Measurements from ENCODE around the gene CTIF. TPM values are rescaled to one million over a fixed set of nuclear protein-coding genes. Genes with fewer than 3 reads are reported as not detected.

The CTIF gene
- total RNA-seq, 1 donor = 65.9 TPM

DNA sequence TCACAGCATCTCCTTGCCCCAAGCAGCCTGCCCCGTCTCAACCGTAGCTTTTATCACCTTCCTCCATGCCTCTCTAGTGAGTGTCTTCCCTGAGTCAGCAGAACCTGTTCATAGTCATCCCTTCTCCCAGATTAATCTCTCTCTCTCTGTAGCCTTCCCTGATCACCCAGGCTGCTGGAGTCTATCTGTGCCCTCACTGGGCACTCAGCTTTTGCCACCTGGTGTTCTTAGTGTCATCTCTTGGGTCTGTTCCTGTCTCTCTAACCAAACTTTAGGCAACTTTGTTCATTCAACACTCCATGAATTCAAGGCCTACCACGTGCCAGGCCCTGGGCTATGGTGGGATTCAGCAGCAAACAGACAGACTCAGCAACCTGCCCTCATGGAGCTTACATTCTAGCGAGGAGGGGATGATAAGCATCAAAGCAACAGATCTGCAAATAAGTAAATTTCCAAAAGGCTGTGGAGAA lies 252.8 kb downstream of the CTIF start:
- no peak overlapping the region for H2AFZ ChIP-seq (ENCODE audit: low read length)
- H3K27ac ChIP-seq (ENCODE audit: low read depth, low read length) = no peak overlapping the region
- H4K20me1 ChIP-seq (ENCODE audit: insufficient read depth, low read length) = no peaks in the 10 kb centered on the region
- no peaks in the 10 kb centered on the region for H3K27me3 ChIP-seq (ENCODE audit: insufficient read depth, low read length)
- peaks cover 4% of the 10 kb centered on the region for H3K4me1 ChIP-seq (ENCODE audit: insufficient read depth, low read length)
- H3K4me3 ChIP-seq (ENCODE audit: insufficient read depth, low read length) = no peak overlapping the region
- H3K4me2 ChIP-seq (ENCODE audit: insufficient read depth, low read length) = no peak overlapping the region
- peak; percentile 82 for DNase-seq (ENCODE audit: insufficient read length, low spot score, missing footprints)
- no peaks in the 10 kb centered on the region for H3K9me3 ChIP-seq (ENCODE audit: low read depth, low read length)
- peaks cover 21% of the 10 kb centered on the region for H3K36me3 ChIP-seq (ENCODE audit: insufficient read depth, low read length)
- H3K79me2 ChIP-seq (ENCODE audit: insufficient read depth, low read length) = no peaks in the 10 kb centered on the region
- TF ChIP-seq, protein P1, sequence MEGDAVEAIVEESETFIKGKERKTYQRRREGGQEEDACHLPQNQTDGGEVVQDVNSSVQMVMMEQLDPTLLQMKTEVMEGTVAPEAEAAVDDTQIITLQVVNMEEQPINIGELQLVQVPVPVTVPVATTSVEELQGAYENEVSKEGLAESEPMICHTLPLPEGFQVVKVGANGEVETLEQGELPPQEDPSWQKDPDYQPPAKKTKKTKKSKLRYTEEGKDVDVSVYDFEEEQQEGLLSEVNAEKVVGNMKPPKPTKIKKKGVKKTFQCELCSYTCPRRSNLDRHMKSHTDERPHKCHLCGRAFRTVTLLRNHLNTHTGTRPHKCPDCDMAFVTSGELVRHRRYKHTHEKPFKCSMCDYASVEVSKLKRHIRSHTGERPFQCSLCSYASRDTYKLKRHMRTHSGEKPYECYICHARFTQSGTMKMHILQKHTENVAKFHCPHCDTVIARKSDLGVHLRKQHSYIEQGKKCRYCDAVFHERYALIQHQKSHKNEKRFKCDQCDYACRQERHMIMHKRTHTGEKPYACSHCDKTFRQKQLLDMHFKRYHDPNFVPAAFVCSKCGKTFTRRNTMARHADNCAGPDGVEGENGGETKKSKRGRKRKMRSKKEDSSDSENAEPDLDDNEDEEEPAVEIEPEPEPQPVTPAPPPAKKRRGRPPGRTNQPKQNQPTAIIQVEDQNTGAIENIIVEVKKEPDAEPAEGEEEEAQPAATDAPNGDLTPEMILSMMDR (IDR thresholded peaks at IDR 0.05; ENCODE audit: extremely low read depth, low read depth, low read length) = no peak

DNA sequence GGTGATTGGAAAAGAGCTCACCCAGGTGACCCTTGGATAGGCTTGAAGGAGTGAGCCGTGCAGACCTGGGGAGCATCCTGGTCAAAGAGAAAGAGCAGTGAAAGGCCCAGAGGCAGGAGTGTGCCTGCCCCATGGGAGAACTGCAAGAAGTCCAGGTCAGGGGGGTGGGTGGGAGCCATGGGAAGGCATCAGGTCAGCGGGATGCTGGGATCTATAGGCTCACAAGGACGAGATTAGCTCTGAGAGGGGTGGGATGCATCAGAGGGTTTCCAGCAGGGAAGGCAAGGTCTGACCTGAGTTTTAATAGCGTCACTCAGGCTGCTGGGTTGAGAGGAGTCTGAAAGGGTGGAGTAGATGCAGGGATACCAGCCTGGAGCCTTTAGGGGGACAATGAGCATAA lies 253.3 kb downstream of the CTIF start:
- Histone ChIP-seq H3K27me3 (ENCODE audit: insufficient read depth, low read length) (no peaks in the 10 kb centered on the region), H3K36me3 (ENCODE audit: insufficient read depth, low read length) (peaks cover 25% of the 10 kb centered on the region), H3K4me1 (ENCODE audit: insufficient read depth, low read length) (peaks cover 4% of the 10 kb centered on the region), H3K4me2 (ENCODE audit: insufficient read depth, low read length) (no peak overlapping the region), H4K20me1 (ENCODE audit: insufficient read depth, low read length) (no peaks in the 10 kb centered on the region), H3K4me3 (ENCODE audit: insufficient read depth, low read length) (no peak overlapping the region), H3K9me3 (ENCODE audit: low read depth, low read length) (no peaks in the 10 kb centered on the region), H3K79me2 (ENCODE audit: insufficient read depth, low read length) (no peaks in the 10 kb centered on the region), H2AFZ (ENCODE audit: low read length) (no peak overlapping the region), H3K27ac (ENCODE audit: low read depth, low read length) (no peak overlapping the region)
- DNase-seq (ENCODE audit: insufficient read length, low spot score, missing footprints) = peak; percentile 50
- TF ChIP-seq, protein P1 (IDR thresholded peaks at IDR 0.05; ENCODE audit: extremely low read depth, low read depth, low read length) = no peak

DNA sequence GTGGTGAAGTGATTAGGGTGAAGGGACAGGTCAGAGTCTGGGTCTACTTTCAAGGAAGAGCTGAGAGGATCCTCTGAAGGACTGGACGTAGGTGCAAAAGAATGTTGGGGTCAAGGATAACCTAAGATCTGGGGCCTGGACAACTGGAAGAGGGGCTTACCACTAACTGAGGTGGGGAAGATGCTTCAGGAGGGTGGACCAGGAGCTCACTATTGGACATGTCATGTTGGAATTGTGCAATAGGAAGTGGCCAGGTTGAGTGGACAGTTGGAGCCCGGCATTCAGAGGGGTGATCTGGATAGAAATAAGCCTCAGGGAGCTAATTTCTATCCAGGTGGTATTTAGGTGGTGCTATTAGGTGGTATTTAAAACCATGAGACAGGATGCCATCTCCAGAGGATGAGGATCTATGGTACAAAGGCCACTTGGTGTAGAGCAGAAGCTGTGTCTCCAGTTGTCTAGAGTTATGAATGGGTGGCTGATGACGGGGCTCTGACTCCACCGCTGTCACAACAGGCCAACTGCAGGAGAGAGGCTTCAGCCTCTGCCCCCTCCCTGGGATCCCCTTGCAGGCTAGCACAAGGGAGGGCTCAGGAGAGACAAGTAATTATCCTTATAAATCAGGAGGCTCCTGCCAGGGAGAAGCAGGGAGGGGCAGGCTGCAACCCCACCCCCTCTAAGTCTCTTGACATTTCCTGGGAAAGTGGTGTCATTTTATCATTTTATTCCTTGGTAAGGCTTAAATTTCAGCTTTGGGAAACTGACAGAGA lies 254.0 kb downstream of the CTIF start:
- Histone ChIP-seq H3K79me2 (ENCODE audit: insufficient read depth, low read length) (no peaks in the 10 kb centered on the region), H4K20me1 (ENCODE audit: insufficient read depth, low read length) (peaks cover 4% of the 10 kb centered on the region), H3K27me3 (ENCODE audit: insufficient read depth, low read length) (no peaks in the 10 kb centered on the region), H3K27ac (ENCODE audit: low read depth, low read length) (no peak overlapping the region), H3K4me2 (ENCODE audit: insufficient read depth, low read length) (no peak overlapping the region), H3K9me3 (ENCODE audit: low read depth, low read length) (no peaks in the 10 kb centered on the region), H2AFZ (ENCODE audit: low read length) (no peak overlapping the region), H3K4me3 (ENCODE audit: insufficient read depth, low read length) (no peak overlapping the region), H3K36me3 (ENCODE audit: insufficient read depth, low read length) (peaks cover 28% of the 10 kb centered on the region), H3K4me1 (ENCODE audit: insufficient read depth, low read length) (peaks cover 1% of the 10 kb centered on the region)
- peak; percentile 73 for DNase-seq (ENCODE audit: insufficient read length, low spot score, missing footprints)
- TF ChIP-seq, protein P1 (IDR thresholded peaks at IDR 0.05; ENCODE audit: extremely low read depth, low read depth, low read length) = no peak

DNA sequence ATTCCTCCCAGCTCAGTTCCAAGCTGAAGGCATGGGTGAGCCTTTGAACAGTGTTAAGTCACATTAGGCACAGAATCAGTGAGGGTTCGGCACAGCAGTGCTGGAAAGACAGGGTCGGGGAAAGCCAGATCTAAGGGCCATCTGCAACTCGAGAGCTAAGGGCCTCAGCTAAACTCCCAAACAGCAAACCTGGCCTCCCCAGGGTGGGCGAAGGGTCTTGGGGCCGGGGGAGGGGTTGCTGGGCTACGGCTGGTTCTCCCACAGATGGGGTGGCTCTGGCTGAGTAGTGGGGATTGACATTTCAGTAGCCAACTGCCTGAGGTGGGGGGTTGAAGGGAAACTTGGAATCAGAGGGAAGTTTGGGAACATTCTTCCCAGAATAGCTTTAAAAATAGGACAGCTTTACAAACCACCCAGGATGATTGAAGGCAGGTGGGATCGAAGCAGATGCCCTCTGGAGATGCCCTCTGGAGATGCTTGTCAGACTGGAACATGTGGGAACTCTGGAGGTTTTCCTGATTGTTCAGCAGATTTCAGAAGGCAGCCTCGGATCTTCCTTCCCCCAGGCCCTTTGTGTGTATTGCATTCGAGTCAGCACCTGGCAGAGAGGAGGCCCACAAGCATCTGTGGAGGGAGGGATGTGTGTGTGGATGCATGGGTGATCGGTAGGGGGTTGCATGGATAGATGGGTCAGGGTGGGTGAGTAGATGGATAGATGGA lies 255.6 kb downstream of the CTIF start:
- Histone ChIP-seq H3K9me3 (ENCODE audit: low read depth, low read length) (no peaks in the 10 kb centered on the region), H3K36me3 (ENCODE audit: insufficient read depth, low read length) (peaks cover 26% of the 10 kb centered on the region)
- TF ChIP-seq, protein P1 (IDR thresholded peaks at IDR 0.05; ENCODE audit: extremely low read depth, low read depth, low read length) = no peak

More for the DNA sequence above, 255.6 kb downstream of the CTIF start:
- Histone ChIP-seq H3K4me1 (ENCODE audit: insufficient read depth, low read length) (no peaks in the 10 kb centered on the region), H3K4me2 (ENCODE audit: insufficient read depth, low read length) (no peak overlapping the region), H3K27me3 (ENCODE audit: insufficient read depth, low read length) (no peaks in the 10 kb centered on the region), H4K20me1 (ENCODE audit: insufficient read depth, low read length) (peaks cover 7% of the 10 kb centered on the region), H3K79me2 (ENCODE audit: insufficient read depth, low read length) (no peaks in the 10 kb centered on the region), H3K27ac (ENCODE audit: low read depth, low read length) (no peak overlapping the region), H2AFZ (ENCODE audit: low read length) (no peak overlapping the region), H3K4me3 (ENCODE audit: insufficient read depth, low read length) (no peak overlapping the region)
- peak; percentile 66 for DNase-seq (ENCODE audit: insufficient read length, low spot score, missing footprints)
